Measurements from ENCODE around the gene SCT. TPM values are rescaled to one million over a fixed set of nuclear protein-coding genes. Genes with fewer than 3 reads are reported as not detected.

Gene SCT
- total and polyA plus RNA-seq, 2 of the 8 experiments (the other 6 are each of a cell fraction or from before 2014, with no cell fraction given): 1.7 to 2.0 TPM

- TF ChIP-seq CHD7 (IDR thresholded peaks at IDR 0.05; ENCODE audit: insufficient replicate concordance, low read length) (no peak), SP1 (IDR thresholded peaks at IDR 0.05; ENCODE audit: low read depth, low read length) (no peak), CTCF (IDR thresholded peaks at IDR 0.05; ENCODE audit: control extremely low read depth in 1 of 3, insufficient read depth in 1 of 3, low read depth in 1 of 3, low read length in 3 of 3) (no peak), TEAD4 (IDR thresholded peaks at IDR 0.05; ENCODE audit: low read depth, low read length) (no peak), RBBP5 (IDR thresholded peaks at IDR 0.05; ENCODE audit: borderline replicate concordance, low read depth, low read length) (no peak), JUN (IDR thresholded peaks at IDR 0.05; ENCODE audit: low read depth, low read length) (no peak), BACH1 (IDR thresholded peaks at IDR 0.05; ENCODE audit: low read length) (no peak), POU5F1 (IDR thresholded peaks at IDR 0.05; ENCODE audit: low read depth, low read length) (no peak), CREB1 (IDR thresholded peaks at IDR 0.05) (no peak), FOSL1 (IDR thresholded peaks at IDR 0.05; ENCODE audit: insufficient read depth, low read depth, low read length) (no peak)
These were observed 31.6 kb downstream of the SCT start (continued) for GRCh38 chr11:595400-595799.
